Upper lobe of left lung (tissue), 6 donors: ENCODE measurements around the gene ITPRIP. TPM values are rescaled to one million over a fixed set of nuclear protein-coding genes. Genes with fewer than 3 reads are reported as not detected.
A peak's percentile ranks its signal among the peaks of the same experiment; 100 is the strongest.

Experiments
- ATAC-seq, 2 donors: fragments of 200-7000 bp; cut with Tn5 transposase; one replicate each; pipeline ENCODE4 v1.9.1; 2022; ENCODE audit warnings: mild to moderate bottlenecking in 2 of 2, moderate library complexity in 2 of 2; ENCODE audit not compliant: low FRiP score in 2 of 2
- DNase-seq, 2 donors: peaks; one replicate each; pipeline ENCODE4 v3.0.0-alpha.2; 2019 to 2020
- H3K27ac ChIP-seq, 4 donors: fragments of 200-600 bp; sonication (generic); one replicate each; pipeline ENCODE4 v1.5.1; 2016 to 2019
- H3K27me3 ChIP-seq, 4 donors: fragments of 200-600 bp; sonication (generic); one replicate each; pipeline ENCODE4 v1.5.1; 2017 to 2019
- H3K36me3 ChIP-seq, 4 donors: fragments of 200-600 bp; sonication (generic); one replicate each; pipeline ENCODE4 v1.5.1; 2016 to 2019
- H3K4me1 ChIP-seq, 4 donors: fragments of 200-600 bp; sonication (generic); one replicate each; pipeline ENCODE4 v1.5.1; 2018 to 2019
- H3K4me3 ChIP-seq, 4 donors: fragments of 200-600 bp; sonication (generic); one replicate each; pipeline ENCODE4 v1.5.1; 2017 to 2019; ENCODE audit warnings: mild to moderate bottlenecking in 2 of 4, moderate library complexity in 1 of 4
- H3K9me3 ChIP-seq, 4 donors: fragments of 200-600 bp; sonication (generic); one replicate each; pipeline ENCODE4 v1.5.1; 2018 to 2019
- EP300 ChIP-seq, 4 donors: sonication (generic); formaldehyde crosslinking; IDR thresholded peaks; one replicate each; pipeline ENCODE4 v1.5.1; 2017; ENCODE audit warnings: antibody characterized with exemption in 4 of 4, control low read depth in 2 of 4
- POLR2A ChIP-seq, 4 donors: fragments of 450-650 bp; IDR thresholded peaks; one replicate each; pipeline ENCODE4 v1.5.1; 2016 to 2017; ENCODE audit warnings: antibody characterized with exemption in 4 of 4, mild to moderate bottlenecking in 2 of 4
- POLR2AphosphoS5 ChIP-seq, 2 donors: sonication (generic); formaldehyde crosslinking; IDR thresholded peaks; one replicate each; pipeline ENCODE4 v1.5.1; 2017; ENCODE audit warnings: antibody characterized with exemption in 2 of 2
- WGBS, 2 donors: methylation state at CpG; one replicate each; pipeline ENCODE4 v1.1.5; 2017 to 2018; 5-methylcytosine and 5-hydroxymethylcytosine counted together
- total RNA-seq, 6 donors: library from RNA; depleted of rRNA in 4 of 6; stranded (reverse); fragments of >200 nt in 4 of 6; gene quantifications; one replicate each; pipeline versions ENCODE4 v1.1.0 to v1.2.1, GENCODE V29; 2016 to 2021
- TF ChIP-seq, protein P1 (sequence below), 6 experiments: fragments of 450-650 bp in 4 of 6; fragments of 200-600 bp in 2 of 6; sonication (generic) in 2 of 6; IDR thresholded peaks; one replicate each; pipeline ENCODE4 v1.5.1; 2016 to 2019; ENCODE audit warnings: antibody characterized with exemption in 6 of 6
- donor health status: DM: no; HTN: no; CAD: no; lungs with moderate emphysema.
- donor health status: DM: no; HTN: yes; CAD: no; lungs with severe emphysema.

The ITPRIP gene
- total RNA-seq, 6 donors from 2014 or later: 28.3 to 86.2 (median 34.4) TPM

DNA sequence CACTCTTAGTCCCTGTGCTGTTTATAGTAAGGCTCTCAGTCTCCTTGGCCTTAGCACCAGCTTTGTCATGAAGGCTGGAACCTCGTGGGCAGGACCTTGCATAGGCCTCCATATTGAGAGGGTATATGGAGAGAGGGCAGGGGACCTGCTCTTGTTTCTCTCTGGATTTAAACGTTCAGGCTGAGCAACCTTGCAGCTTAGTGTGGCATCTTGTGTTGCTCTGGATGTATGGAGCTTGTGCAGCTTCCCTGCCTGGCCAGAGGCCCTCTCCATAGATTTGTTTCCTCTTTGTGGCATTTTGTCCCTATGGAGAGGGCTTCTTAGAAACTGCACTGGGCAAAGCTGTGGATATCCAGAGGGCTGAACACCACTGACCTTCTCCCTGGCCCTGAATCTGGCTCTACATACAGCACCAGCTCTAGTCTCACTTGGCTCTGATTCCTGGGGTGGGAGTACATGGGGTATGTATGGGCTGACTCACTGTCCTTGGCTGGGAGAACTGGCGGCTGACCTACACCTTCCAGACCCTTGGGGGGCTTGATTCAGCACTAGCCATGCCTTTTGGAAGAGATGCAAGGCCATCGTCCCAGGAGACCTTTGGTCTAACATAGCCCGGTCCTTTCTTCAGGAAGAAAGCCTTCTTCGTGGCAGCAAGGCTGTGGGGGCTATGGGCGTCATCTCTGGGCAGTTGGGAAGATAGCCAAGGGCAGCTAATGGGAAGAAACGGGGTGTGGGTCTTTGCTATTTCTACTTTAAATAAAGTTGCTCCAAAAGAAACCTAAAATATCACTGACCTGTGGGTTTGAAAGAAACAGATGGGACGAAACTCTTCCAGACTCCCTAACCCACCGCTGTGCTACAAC lies 30.5 kb downstream of the ITPRIP start:
- DNase-seq (no peak), ATAC-seq (peak in 1 of 2 donors; percentile 20)
- WGBS, 2 donors: 73 to 77% methylated on average over 10 of the region's 10 CpGs
- H3K27me3 ChIP-seq: no peaks in the 10 kb centered on the region
- peaks cover 0 to 44% (median 12%) of the 10 kb centered on the region in 4 donors for H3K36me3 ChIP-seq
- H3K9me3 ChIP-seq: no peaks in the 10 kb centered on the region
- TF ChIP-seq EP300 (IDR thresholded peaks at IDR 0.05) (no peak), POLR2A (IDR thresholded peaks at IDR 0.05) (no peak), POLR2AphosphoS5 (IDR thresholded peaks at IDR 0.05) (no peak)
- TF ChIP-seq, protein P1, sequence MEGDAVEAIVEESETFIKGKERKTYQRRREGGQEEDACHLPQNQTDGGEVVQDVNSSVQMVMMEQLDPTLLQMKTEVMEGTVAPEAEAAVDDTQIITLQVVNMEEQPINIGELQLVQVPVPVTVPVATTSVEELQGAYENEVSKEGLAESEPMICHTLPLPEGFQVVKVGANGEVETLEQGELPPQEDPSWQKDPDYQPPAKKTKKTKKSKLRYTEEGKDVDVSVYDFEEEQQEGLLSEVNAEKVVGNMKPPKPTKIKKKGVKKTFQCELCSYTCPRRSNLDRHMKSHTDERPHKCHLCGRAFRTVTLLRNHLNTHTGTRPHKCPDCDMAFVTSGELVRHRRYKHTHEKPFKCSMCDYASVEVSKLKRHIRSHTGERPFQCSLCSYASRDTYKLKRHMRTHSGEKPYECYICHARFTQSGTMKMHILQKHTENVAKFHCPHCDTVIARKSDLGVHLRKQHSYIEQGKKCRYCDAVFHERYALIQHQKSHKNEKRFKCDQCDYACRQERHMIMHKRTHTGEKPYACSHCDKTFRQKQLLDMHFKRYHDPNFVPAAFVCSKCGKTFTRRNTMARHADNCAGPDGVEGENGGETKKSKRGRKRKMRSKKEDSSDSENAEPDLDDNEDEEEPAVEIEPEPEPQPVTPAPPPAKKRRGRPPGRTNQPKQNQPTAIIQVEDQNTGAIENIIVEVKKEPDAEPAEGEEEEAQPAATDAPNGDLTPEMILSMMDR (IDR thresholded peaks at IDR 0.05): no peak
- peaks cover 13 to 51% (median 35%) of the 10 kb centered on the region in 4 donors for H3K4me1 ChIP-seq
- H3K4me3 ChIP-seq: no peak overlapping the region
- peak overlapping the region in 2 of 4 donors; percentile 5 to 67 for H3K27ac ChIP-seq

DNA sequence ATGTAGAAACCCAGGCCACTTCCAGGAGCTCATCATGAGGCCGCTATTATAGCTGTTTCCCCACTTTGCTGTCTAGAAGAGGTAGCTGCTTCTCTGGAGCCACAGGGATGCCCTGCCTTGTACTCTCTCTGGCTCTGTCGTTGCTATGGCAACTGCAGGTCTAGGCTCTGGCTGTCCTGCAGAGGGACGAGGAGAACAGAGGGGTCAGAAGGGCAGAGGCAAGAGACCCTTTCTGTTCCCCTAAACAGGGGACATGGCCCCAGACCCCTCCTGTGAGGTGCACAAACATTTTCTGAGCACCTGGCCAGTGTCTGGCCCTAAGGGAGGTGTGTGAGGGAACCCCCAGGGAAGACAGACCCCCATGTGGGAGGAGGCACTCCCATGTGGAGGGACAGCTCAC lies 31.4 kb downstream of the ITPRIP start:
- H3K36me3 ChIP-seq: peaks cover 0 to 35% (median 5%) of the 10 kb centered on the region in 4 donors
- WGBS, 2 donors: 73 to 76% methylated on average over 3 of the region's 3 CpGs
- H3K27me3 ChIP-seq: no peaks in the 10 kb centered on the region
- H3K9me3 ChIP-seq: no peaks in the 10 kb centered on the region
- H3K4me3 ChIP-seq: no peak overlapping the region
- peaks cover 13 to 44% (median 28%) of the 10 kb centered on the region in 4 donors for H3K4me1 ChIP-seq
- TF ChIP-seq, protein P1 (IDR thresholded peaks at IDR 0.05): no peak
- TF ChIP-seq POLR2AphosphoS5 (IDR thresholded peaks at IDR 0.05) (no peak), EP300 (IDR thresholded peaks at IDR 0.05) (no peak), POLR2A (IDR thresholded peaks at IDR 0.05) (no peak)
- DNase-seq (no peak), ATAC-seq (no peak)
- H3K27ac ChIP-seq: peak overlapping the region in 1 of 4 donors; percentile 5

DNA sequence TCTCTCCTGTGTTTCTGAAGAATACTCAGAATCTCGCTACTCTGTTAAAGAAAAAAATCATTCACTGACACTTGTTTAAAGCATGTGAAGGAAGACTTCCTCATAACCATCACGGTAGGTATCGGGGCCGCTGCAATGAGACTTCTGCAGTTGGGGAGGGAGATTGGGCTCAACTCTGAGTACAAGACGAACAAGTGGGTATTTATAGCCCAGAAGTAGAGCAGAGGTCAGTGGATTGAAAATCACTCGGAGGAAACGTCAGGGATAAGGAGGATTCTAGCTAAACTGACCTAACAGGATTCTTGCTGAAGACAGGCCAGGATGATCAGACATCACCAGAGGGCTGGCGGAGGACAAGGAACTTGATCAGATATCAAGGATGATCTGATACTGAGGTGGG lies 33.3 kb downstream of the ITPRIP start:
- Histone ChIP-seq H3K9me3 (no peaks in the 10 kb centered on the region), H3K36me3 (peaks cover 0 to 16% (median 0%) of the 10 kb centered on the region in 4 donors), H3K4me1 (peaks cover 21 to 42% (median 31%) of the 10 kb centered on the region in 4 donors), H3K27me3 (no peaks in the 10 kb centered on the region), H3K4me3 (no peak overlapping the region), H3K27ac (peak overlapping the region in 2 of 4 donors; percentile 8 to 42)
- DNase-seq: no peak
- TF ChIP-seq POLR2AphosphoS5 (IDR thresholded peaks at IDR 0.05) (no peak), EP300 (IDR thresholded peaks at IDR 0.05) (no peak), POLR2A (IDR thresholded peaks at IDR 0.05) (no peak)
- TF ChIP-seq, protein P1 (IDR thresholded peaks at IDR 0.05): no peak
- 61 to 70% methylated on average over 8 of the region's 8 CpGs for WGBS, 2 donors
- no peak for ATAC-seq

DNA sequence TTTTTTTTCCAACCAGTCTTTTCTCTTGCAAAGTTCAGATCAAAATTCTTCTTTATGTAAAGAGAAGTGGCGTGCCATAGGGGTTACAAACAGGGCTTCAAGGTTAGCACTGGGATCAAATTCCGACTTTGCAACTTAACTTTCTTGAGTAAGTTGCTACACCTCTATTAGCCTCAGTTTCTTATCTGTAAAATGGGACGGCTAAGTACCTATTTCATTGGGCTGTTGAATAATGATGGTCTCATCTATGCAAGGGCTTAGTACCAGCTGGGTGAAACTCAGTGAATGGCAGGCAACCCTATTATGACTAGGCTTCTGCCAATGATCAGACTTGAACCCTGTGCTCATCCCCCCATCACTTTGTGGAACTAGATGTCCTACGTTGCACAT lies 33.9 kb downstream of the ITPRIP start:
- DNase-seq (no peak), ATAC-seq (no peak)
- 90 to 95% methylated on average over 4 of the region's 4 CpGs for WGBS, 2 donors
- no peaks in the 10 kb centered on the region for H3K9me3 ChIP-seq
- TF ChIP-seq, protein P1 (IDR thresholded peaks at IDR 0.05): no peak
- no peak for TF ChIP-seq POLR2AphosphoS5 (IDR thresholded peaks at IDR 0.05)
- no peak for TF ChIP-seq EP300 (IDR thresholded peaks at IDR 0.05)
- TF ChIP-seq POLR2A (IDR thresholded peaks at IDR 0.05): no peak
- H3K4me1 ChIP-seq: peaks cover 27 to 39% (median 31%) of the 10 kb centered on the region in 4 donors
- H3K27ac ChIP-seq: peak overlapping the region in 1 of 4 donors; percentile 8
- no peak overlapping the region for H3K4me3 ChIP-seq
- H3K27me3 ChIP-seq: no peaks in the 10 kb centered on the region
- H3K36me3 ChIP-seq: peaks cover 0 to 16% (median 0%) of the 10 kb centered on the region in 4 donors
